Transverse colon (tissue), 3 donors: ENCODE measurements around the gene KCNE4.

Experiments
- EP300 ChIP-seq: sonication (generic); formaldehyde crosslinking; IDR thresholded peaks from one replicate; pipeline ENCODE4 v1.6.1; 2017; ENCODE audit warnings: antibody characterized with exemption, low read depth
- TF ChIP-seq, protein P1 (sequence below), 5 experiments: fragments of 200-600 bp in 3 of 5; fragments of 450-650 bp in 2 of 5; sonication (generic) in 3 of 5; IDR thresholded peaks; 1 replicate in 2 of 5; 2 replicates in 3 of 5; pipeline ENCODE4 v1.5.1; 2016 to 2017; ENCODE audit warnings: antibody characterized with exemption in 5 of 5, inconsistent platforms in 3 of 5, mild to moderate bottlenecking in 2 of 5, moderate library complexity in 1 of 5

DNA sequence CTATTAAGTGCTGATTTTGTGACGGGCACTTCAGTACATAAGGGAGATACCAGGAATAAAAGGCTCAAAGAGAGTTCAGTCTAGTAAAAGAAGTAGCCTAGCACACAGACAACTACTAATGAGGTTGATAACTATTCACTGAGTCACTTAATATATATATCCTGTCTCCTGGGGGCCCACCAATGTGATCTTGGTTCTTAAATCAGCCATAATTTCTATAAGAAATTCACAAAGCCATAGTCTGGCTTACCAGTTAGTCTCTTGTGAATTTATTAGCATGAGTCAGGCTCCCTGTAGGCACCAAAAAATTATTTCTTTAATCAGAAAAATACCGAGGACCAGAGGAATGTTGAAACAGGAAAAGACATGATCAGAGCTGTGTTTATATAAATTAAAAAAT, 10.4 kb downstream of the KCNE4 start:
- TF ChIP-seq EP300, result no peak
- TF ChIP-seq, protein P1, sequence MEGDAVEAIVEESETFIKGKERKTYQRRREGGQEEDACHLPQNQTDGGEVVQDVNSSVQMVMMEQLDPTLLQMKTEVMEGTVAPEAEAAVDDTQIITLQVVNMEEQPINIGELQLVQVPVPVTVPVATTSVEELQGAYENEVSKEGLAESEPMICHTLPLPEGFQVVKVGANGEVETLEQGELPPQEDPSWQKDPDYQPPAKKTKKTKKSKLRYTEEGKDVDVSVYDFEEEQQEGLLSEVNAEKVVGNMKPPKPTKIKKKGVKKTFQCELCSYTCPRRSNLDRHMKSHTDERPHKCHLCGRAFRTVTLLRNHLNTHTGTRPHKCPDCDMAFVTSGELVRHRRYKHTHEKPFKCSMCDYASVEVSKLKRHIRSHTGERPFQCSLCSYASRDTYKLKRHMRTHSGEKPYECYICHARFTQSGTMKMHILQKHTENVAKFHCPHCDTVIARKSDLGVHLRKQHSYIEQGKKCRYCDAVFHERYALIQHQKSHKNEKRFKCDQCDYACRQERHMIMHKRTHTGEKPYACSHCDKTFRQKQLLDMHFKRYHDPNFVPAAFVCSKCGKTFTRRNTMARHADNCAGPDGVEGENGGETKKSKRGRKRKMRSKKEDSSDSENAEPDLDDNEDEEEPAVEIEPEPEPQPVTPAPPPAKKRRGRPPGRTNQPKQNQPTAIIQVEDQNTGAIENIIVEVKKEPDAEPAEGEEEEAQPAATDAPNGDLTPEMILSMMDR (IDR thresholded peaks at IDR 0.05), result no peak
